GM11168 (cell line): ENCODE results near the gene AMPD3.

Experiments used
- in situ Hi-C: fragments of 300-500 bp; cut with MboI; formaldehyde crosslinking; loops from one replicate; pipeline ENCODE4 v1.12.0; 2022; ENCODE audit warnings: low sequenced_read_pairs; ENCODE audit not compliant: unreplicated experiment

Gene AMPD3

DNA sequence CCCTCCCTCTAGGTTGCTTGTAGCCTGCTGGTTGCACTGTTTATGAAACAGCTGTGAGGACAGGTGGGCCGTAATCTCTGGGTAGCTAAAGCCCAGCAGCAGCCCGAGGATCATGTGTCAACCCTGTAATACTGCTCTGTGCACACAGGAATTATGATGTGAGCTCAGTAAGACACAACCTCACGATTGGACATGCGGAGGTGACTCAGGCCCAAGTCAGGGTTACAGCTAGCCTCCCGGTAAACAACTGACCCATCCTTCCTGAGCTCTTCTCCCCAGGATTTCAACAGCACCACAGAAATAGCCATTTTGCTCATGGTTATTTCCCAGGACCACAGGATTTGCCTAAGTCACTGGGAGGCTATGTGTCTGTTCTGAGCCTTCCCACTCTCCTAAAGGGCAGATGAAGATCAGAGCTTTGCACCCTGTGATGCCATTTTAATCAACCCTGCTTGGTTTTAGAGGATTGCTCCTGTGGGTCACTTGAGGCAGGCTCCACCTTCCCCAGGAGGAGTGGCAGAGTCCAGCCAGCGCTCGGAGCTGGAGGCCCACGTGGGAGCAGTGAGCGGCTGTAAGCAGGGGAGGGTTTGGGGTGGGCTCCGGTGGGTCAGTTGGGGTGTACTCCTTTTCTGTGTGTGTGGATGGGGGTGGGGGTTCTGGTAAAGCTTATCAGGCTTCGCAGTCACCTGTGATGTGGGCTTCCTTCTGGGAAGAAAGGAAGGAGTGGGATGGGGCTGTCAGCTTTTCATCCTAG, at the start of gene AMPD3:
Gene AMPD3, plus strand, starts transcription at position 387 of the 754 bp plus-strand sequence. CDS start 6,256 bp downstream, outside the sequence.
- in situ Hi-C loops, result no loop called here

DNA sequence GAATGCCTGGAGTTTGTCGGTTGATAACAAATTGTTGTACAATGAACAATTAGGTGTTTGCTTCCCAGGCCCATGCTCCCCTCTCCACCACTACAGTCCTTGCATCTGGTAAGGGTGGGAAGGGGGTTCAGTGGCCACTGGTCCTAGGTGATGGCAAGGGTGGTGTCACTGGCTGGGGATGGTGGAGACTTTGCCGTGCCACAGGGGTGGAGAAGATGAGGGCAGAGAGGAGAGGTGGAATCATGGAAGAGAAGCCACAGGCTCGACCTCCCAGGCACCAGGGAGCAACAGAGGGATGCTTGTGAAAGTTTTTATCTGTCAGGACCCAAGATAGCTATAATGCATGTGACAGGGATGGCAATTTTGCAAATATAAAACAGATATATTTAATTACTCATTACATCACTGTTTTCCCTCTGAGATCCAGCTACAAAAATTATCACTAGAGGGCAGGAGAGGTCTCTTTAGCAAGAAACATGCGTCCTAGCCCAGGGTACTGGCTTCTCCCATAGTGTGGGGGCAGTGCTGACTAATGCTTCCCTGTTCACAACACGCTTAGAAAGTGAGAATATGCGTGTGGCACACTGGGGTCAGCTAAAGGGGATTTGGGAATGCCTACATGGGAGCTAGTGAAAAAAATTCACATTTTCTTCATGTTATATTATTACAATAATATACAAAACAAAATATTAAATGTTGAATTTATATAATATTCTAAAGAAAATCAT, 49.0 kb upstream of the AMPD3 start:
- in situ Hi-C loops, result no loop called here

DNA sequence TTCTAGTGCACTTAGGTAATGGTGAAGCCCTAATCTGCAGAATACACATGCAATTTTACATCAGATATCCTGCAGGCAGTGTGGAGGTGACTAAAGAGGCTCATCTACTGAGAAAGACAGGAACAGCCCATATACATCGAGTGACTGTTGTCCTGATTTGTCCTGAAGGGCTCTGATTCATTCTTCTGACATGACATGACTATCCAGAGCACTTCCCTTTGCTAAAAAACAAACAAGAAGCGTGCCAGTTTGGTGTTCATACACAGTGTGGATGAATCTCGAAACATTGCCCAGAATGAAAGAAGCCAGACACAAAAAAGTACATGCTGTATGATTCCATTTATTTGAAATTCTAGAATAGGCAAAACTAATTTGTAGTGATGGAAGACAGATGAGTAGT, 48.0 kb upstream of the AMPD3 start:
- in situ Hi-C loops, result no loop called here

DNA sequence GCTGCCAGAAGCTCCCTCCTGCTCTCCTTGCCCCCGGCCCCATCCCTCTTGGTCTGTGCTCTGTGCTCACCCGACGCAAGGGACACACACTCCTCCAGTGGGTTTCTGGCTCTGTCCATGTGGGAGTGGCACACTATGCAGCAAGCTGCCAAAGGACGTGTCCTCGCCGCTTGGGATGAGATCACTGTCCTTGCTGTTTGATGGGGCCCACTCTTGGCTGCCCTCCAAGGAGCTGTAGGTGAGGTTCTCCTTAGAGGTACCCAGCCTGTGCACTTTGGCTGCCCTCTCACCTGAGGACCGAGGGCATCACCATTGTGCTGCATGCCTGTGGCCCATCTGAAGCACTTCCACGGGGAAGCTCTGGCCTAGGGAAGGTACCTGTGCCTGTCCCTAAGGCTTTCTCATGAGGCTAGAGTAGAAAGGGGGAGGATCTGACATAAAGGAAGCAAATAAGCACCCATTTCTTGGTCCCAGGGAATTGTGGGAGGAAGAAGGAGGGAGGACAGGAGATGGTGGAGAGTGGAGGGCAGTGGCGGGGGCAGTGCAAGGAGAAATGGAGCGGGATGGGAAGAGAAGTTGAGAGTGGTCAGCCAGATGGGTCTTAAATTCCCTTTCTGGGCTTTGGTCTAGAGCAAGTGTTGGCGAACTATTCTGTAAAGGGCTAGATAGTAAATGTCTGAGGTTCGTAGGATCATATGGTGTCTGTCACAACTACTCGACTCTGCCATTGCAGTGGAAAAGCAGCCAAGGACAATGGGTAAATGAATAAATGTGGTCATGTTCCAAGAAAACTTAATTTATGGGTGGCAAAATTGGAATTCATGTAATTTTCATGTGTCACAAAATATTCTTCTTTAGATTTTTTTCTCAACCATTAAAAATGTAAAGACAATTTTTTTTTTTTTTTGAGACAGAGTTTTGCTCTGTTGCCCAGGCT, 47.0 kb upstream of the AMPD3 start:
- in situ Hi-C loops, result no loop called here

DNA sequence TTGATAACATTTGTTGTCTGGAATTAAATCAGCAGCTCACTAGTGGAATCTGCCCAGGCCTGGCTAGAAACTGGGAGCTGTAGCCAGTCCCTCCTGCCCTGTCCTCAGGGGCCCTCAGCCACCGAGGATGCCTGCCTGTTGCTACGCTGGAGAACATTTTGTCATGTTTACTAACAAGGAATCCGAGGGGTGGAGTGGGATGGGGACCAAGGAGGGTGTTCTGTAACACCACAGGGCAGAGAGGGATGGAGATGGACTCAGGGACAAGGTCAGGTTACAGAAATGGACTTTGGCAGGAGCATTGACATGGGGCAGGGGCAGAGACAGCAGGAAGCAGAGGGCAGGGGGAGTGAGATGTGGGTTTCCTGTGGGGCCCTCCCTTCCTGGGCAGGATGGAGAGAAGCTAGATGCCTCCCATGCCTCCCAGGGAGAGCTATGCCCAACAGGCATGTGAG, 45.8 kb upstream of the AMPD3 start:
- in situ Hi-C loops, result no loop called here

DNA sequence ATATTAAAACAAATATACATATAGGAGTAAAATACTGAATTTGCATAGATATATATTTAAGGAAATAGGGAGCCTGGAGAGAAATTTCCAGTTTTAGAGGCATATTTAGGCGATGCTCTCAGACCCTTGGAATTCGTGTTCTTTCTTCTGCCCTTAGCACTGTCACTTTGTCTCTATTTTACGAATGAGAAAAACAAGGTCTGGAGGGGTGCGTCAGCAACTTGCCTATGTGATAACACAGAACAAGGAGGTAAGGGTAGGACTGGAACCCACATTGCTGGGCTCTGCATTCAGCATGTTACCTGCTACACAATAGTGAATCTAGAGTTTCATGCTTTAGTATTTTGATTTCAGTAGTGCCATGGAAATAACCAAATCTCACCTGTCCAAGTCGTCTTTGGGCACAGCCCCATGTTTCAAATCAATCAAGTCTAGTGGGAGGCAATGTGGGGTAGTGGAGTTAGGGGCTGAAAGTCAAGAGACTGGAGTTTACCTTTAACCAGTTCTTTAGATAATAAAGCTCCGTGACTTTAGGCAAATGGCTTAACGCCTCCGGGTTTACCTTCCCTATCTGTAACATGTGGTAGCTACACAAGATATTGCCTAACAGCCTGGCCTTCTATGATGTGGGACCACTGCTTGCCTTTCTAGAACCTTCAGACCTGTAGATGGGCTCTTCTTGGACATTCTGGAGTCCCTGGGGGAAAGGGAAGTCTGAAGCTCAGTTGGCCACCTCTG, 44.8 kb upstream of the AMPD3 start:
- in situ Hi-C loops, result loop anchor here (5.0 to 10.0 kb wide), 2 partner anchors 235 to 327 kb away; no protein-coding TSS in a partner anchor

DNA sequence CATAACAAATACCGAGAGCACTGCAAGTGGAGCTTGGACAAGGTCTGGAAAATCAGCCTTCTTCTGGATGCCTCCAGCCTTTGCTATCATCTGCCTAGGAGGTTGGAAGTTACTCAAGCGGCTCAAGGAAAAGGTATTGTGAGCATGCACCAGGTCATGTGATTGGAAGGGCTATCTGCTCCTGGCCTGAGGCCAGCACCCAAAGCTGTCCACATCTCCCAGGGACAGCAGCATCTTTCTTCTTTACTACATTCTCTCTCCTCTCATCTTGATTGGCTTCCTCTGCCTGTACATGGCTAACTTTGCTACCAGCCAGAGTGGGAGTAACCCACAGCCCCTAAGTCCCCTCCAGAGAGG, 44.2 kb upstream of the AMPD3 start:
- in situ Hi-C loops, result loop anchor here (5.0 to 10.0 kb wide), 2 partner anchors 234 to 326 kb away; no protein-coding TSS in a partner anchor

DNA sequence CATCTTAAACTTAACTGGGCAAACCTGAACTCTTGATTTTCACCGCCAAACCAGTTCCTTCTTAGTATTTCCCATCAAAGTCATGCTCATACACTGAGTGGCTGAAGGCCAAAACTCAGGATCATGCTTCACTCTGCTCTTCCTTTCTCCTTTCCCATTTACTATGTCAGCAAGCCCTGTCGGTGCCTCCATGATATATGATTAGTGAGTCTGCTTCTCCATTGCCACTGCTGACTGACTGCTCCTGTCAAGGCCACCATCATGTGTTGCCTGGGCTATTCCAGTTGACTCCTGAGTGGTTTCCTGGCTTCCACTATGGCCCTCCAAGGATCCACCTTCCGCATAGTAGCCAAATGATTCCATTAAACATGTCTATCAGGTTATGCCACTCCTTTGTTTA, 42.8 kb upstream of the AMPD3 start:
- in situ Hi-C loops, result loop anchor here (5.0 to 10.0 kb wide), 2 partner anchors 233 to 325 kb away; no protein-coding TSS in a partner anchor

DNA sequence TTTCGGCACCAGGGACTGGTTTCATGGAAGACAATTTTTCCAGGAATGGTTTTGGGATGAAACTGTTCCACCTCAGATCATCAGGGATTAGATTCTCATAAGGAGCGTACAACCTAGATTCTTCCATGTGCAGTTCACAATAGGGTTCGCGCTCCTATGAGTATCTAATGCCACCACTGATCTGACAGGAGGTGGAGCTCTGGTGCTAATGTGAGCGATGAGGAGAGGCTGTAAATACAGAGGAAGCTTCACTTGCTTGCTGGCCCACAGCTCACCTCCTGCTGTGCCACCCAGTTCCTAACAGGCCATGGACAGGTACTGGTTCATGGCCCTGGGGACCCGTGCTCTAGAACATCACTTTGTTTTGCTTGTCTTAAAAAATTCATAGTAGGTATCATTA, 41.8 kb upstream of the AMPD3 start:
- in situ Hi-C loops, result loop anchor here (5.0 to 10.0 kb wide), 2 partner anchors 232 to 324 kb away; no protein-coding TSS in a partner anchor

DNA sequence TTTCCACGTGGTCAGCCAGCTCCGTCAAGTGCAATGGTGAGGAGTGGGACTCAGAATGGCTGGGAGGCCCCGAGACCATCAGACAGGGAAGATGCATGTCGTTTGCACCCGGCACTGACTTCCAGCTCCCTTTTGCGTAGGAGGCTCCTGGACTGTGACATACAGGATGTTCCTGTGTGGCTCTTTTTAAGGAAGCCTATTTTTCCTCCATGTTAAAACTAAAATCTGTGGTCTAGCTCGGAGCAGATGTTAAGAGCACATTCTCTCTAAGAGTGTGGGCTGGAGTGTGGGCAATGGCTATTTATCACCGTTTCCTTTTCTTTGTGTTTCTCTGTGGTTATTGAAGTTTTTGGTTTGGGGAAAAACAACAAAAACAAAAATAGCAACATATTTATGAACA, 40.9 kb upstream of the AMPD3 start:
- in situ Hi-C loops, result loop anchor here (5.0 to 10.0 kb wide), 2 partner anchors 231 to 323 kb away; no protein-coding TSS in a partner anchor

DNA sequence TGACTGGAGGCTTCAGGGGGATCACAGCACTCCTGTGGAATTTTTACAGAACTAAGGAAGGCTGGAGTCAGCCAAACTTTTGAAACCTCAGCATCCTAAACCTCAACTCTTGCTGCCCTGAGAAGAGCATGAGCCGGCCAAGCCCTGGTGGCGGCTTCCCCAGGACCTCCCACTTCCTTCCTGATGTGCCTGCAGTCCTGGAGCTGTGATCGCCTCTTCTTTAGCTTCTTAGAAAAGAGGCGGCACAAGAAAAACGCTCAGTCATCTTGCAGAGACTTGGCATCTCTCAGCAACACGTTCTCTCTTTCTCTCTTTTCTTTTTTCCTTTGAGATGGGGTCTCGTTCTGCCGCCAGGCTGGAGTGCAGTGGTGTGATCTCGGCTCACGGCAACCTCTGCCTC, 40.4 kb upstream of the AMPD3 start:
- in situ Hi-C loops, result loop anchor here (5.0 to 10.0 kb wide), 2 partner anchors 230 to 323 kb away; no protein-coding TSS in a partner anchor

DNA sequence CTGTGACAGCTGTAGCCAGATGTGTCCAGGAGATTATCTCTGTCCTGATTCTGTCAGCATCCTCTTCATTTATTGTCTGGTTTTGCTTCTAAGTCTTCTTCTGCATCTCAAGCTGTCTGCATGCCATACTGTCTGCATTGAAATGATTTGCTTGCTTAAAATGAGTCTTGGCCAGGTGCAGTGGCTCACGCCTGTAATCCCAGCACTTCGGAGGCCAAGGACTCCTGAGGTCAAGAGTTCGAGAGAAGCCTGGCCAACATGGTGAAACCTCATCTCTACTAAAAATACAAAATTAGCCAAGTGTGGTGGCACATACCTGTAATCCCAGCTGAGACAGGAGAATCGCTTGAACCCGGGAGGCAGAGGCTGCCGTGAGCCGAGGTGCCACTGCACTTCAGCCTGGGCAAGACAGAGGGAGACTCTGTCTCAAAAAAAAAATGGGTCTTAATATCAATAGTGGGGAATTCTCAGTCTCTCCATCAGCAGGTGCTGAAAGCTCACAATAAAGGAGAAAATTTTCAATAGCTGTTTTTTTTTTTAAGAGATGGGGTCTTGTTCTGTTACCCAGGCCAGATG, 39.2 kb upstream of the AMPD3 start:
- in situ Hi-C loops, result loop anchor here (10.0 kb wide), 1 partner anchor 229 kb away; no protein-coding TSS in a partner anchor

DNA sequence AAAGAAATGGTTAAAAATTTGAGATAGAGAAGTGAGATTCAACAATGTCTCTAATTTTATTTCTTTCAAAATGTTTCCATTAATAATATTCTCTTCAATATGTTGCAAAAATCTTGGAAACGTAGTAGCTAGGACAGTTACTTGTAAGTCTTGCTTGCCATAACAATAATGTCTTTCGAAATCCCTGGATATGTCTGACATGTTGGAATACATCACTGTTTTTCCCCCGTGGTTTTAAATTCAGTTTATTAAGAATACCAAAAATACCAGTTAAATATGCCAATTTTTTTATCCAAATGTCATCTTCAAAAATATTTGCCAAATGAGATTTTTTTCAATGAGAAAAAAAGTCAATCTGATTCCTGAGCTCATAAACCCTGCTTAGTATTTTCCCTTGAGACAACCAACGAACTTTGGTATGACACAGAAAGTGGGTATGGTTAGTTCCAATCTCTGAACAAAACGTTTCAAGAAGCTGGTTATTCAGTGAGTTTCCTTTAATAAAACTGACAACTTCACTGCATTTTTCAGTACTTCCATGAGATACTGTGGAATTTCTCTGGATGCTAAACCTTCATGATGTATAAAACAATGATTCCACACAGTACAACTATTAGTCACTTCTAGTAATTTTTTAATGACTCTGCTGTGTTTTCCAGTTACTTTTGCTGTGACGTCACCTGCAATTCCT, 36.7 kb upstream of the AMPD3 start:
- in situ Hi-C loops, result loop anchor here (10.0 kb wide), 1 partner anchor 226 kb away; no protein-coding TSS in a partner anchor

DNA sequence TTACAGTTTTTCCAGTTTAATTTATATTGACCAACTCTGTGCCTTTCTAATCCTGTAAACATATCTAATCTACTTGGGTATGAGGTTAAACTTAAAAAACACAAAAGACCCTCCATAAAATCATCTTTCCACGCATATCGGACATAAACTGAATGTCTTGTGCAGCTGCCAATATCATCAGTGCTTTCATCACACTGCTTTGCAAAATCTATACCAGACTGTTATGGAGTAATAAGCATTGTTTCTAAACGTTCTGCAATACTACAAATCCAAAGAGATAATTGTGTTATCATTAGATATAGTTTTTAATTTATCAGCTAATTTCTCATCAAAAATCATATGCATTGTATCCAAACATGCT, 36.1 kb upstream of the AMPD3 start:
- in situ Hi-C loops, result loop anchor here (10.0 kb wide), 1 partner anchor 226 kb away; no protein-coding TSS in a partner anchor

DNA sequence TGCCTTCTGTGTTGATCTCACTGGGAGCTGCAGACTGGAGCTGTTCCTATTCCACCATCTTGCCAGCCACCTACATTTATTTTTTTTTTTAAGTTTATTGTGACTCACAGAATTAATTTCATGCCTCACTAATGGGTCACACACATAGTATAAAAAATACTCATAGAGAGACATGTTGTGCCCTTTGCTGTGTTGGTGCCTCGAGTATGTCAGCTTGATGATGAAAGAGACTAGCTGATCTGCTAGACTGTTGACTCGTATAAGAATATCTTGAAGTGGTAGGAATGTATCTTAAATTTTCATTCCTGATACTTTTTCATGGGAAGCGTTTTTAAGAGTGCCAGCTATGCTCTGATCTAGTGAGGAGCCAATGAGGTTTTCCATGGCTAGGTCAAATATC, 28.6 kb upstream of the AMPD3 start:
- in situ Hi-C loops, result no loop called here

DNA sequence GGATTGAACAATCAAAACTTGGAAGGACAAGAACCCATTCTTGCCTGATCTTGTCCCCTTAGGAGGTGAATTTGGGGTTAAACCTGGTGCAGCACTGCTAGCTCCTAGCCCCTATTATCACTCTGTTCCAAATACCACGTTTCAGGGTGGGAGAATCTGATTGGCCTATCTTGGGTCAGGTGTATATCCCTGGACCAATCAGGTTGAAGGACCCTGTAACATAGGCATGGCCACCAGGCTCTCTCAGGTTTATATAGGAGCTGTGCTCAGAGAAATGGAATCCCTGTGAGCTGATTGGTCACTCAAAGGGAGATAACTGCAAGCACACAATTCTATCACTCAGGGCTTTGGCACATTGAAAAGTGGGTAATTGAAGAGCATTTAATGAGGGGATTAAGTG, 26.6 kb upstream of the AMPD3 start:
- in situ Hi-C loops, result no loop called here

DNA sequence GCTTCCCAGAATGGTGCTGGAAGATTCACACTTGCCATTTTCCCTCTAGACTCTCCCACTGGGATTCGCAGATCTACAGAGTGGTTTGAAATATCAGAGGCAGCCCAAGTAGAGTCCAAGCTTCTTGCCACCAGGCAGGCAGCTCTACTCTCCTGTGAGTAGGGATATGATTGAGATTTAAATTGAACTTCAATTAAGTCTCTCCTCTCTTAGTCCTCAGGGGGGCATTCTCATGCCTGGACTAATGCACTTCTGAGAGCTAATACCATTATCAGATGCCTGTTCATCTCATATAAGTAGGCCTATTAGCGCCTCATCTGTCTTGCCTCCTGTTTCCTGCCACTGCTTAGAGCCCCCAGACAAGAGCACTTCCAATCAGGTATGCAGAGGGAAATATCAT, 25.5 kb upstream of the AMPD3 start:
- in situ Hi-C loops, result no loop called here

DNA sequence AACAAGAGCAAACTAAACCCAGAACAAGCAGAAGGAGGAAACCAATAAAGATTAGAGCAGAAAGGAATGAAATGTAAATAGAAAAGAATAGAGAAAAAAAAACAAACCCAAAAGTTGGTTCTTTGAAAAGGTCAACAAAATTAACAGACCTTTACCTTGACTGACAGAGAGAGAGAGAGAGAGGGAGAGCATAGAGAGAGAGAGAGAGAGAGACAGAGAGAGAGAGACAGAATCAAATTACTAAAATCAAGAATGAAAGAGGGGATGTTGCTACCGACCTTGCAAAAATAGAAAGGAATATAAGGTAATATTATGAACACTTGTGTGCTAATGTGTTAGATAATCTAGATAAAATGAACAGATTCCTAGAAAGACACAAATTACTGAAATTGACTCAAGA, 22.6 kb upstream of the AMPD3 start:
- in situ Hi-C loops, result no loop called here
